Mesenchymal stem cell (in vitro differentiated cells and primary cell): Measurements from ENCODE around the gene PI16.

ENCODE experiments used
- DNase-seq: peaks from one replicate; pipeline ENCODE4 v3.0.0-alpha.2; 2013
- H2AFZ ChIP-seq: one replicate; pipeline ENCODE4 v1.6.1; 2013; ENCODE audit warnings: low read depth, mild to moderate bottlenecking, control low read depth, inconsistent platforms, low read length, moderate library complexity
- H2AK5ac ChIP-seq: 2 replicates; pipeline ENCODE4 v1.6.1; 2013; ENCODE audit warnings: low read length, moderate library complexity, mild to moderate bottlenecking, inconsistent platforms; ENCODE audit not compliant: severe bottlenecking
- H2BK120ac ChIP-seq: one replicate; pipeline ENCODE4 v1.6.1; 2013; ENCODE audit warnings: low read depth, mild to moderate bottlenecking, inconsistent platforms, low read length, moderate library complexity
- H2BK12ac ChIP-seq, 2 experiments: one replicate each; pipeline ENCODE4 v1.6.1; 2013; ENCODE audit warnings: inconsistent platforms in 2 of 2, low read length in 2 of 2, mild to moderate bottlenecking in 2 of 2, moderate library complexity in 2 of 2, control low read depth in 1 of 2
- H2BK15ac ChIP-seq: one replicate; pipeline ENCODE4 v1.6.1; 2013; ENCODE audit warnings: mild to moderate bottlenecking, low read depth, inconsistent platforms; ENCODE audit not compliant: poor library complexity, severe bottlenecking
- H2BK5ac ChIP-seq: 2 replicates; pipeline ENCODE4 v1.6.1; 2013; ENCODE audit warnings: low read depth, mild to moderate bottlenecking, low read length, control low read depth, inconsistent platforms; ENCODE audit not compliant: poor library complexity, severe bottlenecking
- H3K14ac ChIP-seq, 2 experiments: one replicate each; pipeline ENCODE4 v1.6.1; 2013; ENCODE audit warnings: inconsistent platforms in 2 of 2, low read length in 2 of 2, control low read depth in 1 of 2, mild to moderate bottlenecking in 1 of 2, moderate library complexity in 1 of 2
- H3K18ac ChIP-seq, 2 experiments: one replicate each; pipeline ENCODE4 v1.6.1; 2013; ENCODE audit warnings: inconsistent platforms in 2 of 2, low read length in 2 of 2, control low read depth in 1 of 2, low read depth in 1 of 2, mild to moderate bottlenecking in 1 of 2
- H3K23ac ChIP-seq, 2 experiments: one replicate each; pipeline ENCODE4 v1.6.1; 2013; ENCODE audit warnings: inconsistent platforms in 2 of 2, low read length in 2 of 2, mild to moderate bottlenecking in 2 of 2, moderate library complexity in 2 of 2, control low read depth in 1 of 2
- H3K27ac ChIP-seq: 2 replicates; pipeline ENCODE4 v1.5.1; 2013; ENCODE audit warnings: mild to moderate bottlenecking, moderate library complexity, low read length, control low read depth, inconsistent platforms; ENCODE audit not compliant: poor library complexity, severe bottlenecking
- H3K27me3 ChIP-seq, 2 experiments: 2 replicates each; pipeline versions ENCODE4 v1.6.1 to v1.7.0; 2013; ENCODE audit warnings: low read length in 2 of 2, mild to moderate bottlenecking in 2 of 2, moderate library complexity in 2 of 2, control low read depth in 1 of 2, inconsistent platforms in 1 of 2; ENCODE audit not compliant: control insufficient read depth in 1 of 2, insufficient read depth in 1 of 2
- H3K36me3 ChIP-seq, 2 experiments: 2 replicates each; pipeline versions ENCODE4 v1.6.1 to v1.7.0; 2013; ENCODE audit warnings: low read length in 2 of 2, control low read depth in 1 of 2, inconsistent platforms in 1 of 2, low read depth in 1 of 2, mild to moderate bottlenecking in 1 of 2; ENCODE audit not compliant: insufficient read depth in 2 of 2, control insufficient read depth in 1 of 2
- H3K4ac ChIP-seq, 2 experiments: one replicate each; pipeline ENCODE4 v1.6.1; 2013; ENCODE audit warnings: inconsistent platforms in 2 of 2, low read length in 2 of 2, mild to moderate bottlenecking in 2 of 2, moderate library complexity in 2 of 2, control low read depth in 1 of 2, low read depth in 1 of 2
- H3K4me1 ChIP-seq: 2 replicates; pipeline ENCODE4 v1.6.1; 2013; ENCODE audit warnings: low read depth, low read length, control low read depth; ENCODE audit not compliant: control insufficient read depth, insufficient read depth
- H3K4me2 ChIP-seq: 2 replicates; pipeline ENCODE4 v1.6.1; 2013; ENCODE audit warnings: low read length, mild to moderate bottlenecking, inconsistent platforms; ENCODE audit not compliant: poor library complexity, severe bottlenecking
- H3K4me3 ChIP-seq, 2 experiments: 2 replicates each; pipeline versions ENCODE4 v1.5.1 to v1.7.0; 2013; ENCODE audit warnings: low read length in 2 of 2, mild to moderate bottlenecking in 2 of 2, control low read depth in 1 of 2, low read depth in 1 of 2; ENCODE audit not compliant: insufficient read depth in 1 of 2
- H3K79me1 ChIP-seq: replicated peaks from 2 replicates; pipeline ENCODE4 v1.6.1; 2013; ENCODE audit warnings: mild to moderate bottlenecking, control low read depth, low read length, inconsistent platforms; ENCODE audit not compliant: poor library complexity, severe bottlenecking
- H3K9ac ChIP-seq: 2 replicates; pipeline ENCODE4 v1.7.0; 2013; ENCODE audit warnings: mild to moderate bottlenecking, low read length, moderate library complexity
- H3K9me3 ChIP-seq: 2 replicates; pipeline ENCODE4 v1.7.0; 2013; ENCODE audit warnings: mild to moderate bottlenecking, low read length; ENCODE audit not compliant: control insufficient read depth
- H4K8ac ChIP-seq: one replicate; pipeline ENCODE4 v1.6.1; 2013; ENCODE audit warnings: inconsistent platforms, mild to moderate bottlenecking, low read length, moderate library complexity
- H4K91ac ChIP-seq: one replicate; pipeline ENCODE4 v1.6.1; 2013; ENCODE audit warnings: mild to moderate bottlenecking, low read length, inconsistent platforms
- WGBS: methylation state at CpG from one replicate; pipeline ENCODE4 v1.1.7; 2013; ENCODE audit warnings: mixed read lengths; 5-methylcytosine and 5-hydroxymethylcytosine counted together

Gene PI16

GRCh38 chr6:36958775-36959554 is 4.4 kb downstream of the PI16 start:
- H4K8ac ChIP-seq = no peak overlapping the region
- H4K91ac ChIP-seq = no peak overlapping the region
- no peak overlapping the region for H3K14ac ChIP-seq
- H3K4me3 ChIP-seq = peak overlapping the region in 1 of 2 experiments; percentile 17
- H2BK12ac ChIP-seq = no peak overlapping the region
- H3K79me1 ChIP-seq = no peaks in the 10 kb centered on the region
- no peak overlapping the region for H3K4ac ChIP-seq
- H2BK120ac ChIP-seq = no peak overlapping the region
- H3K18ac ChIP-seq = no peak overlapping the region
- no peak for DNase-seq
- no peak overlapping the region for H3K27ac ChIP-seq
- H3K4me1 ChIP-seq = peaks cover 11% of the 10 kb centered on the region
- no peak overlapping the region for H2AK5ac ChIP-seq
- peak overlapping the region; percentile 4 for H2BK15ac ChIP-seq
- no peaks in the 10 kb centered on the region for H3K9me3 ChIP-seq
- no peak overlapping the region for H2BK5ac ChIP-seq
- H3K4me2 ChIP-seq = no peak overlapping the region
- H3K27me3 ChIP-seq = peaks cover 5 to 28% of the 10 kb centered on the region in 2 experiments
- no peak overlapping the region for H3K9ac ChIP-seq
- 80% methylated on average over 43 of the region's 44 CpGs for WGBS
- no peaks in the 10 kb centered on the region for H3K36me3 ChIP-seq
- H2AFZ ChIP-seq = no peak overlapping the region
- no peak overlapping the region for H3K23ac ChIP-seq

- Histone ChIP-seq H2BK5ac (no peak overlapping the region), H2BK12ac (no peak overlapping the region), H3K4me1 (peaks cover 11% of the 10 kb centered on the region), H2BK15ac (peak overlapping the region; percentile 4), H3K14ac (no peak overlapping the region), H3K79me1 (no peaks in the 10 kb centered on the region), H3K4ac (no peak overlapping the region), H3K36me3 (no peaks in the 10 kb centered on the region), H2AFZ (no peak overlapping the region), H3K18ac (peak overlapping the region in 1 of 2 experiments; percentile 28), H3K4me2 (no peak overlapping the region), H3K4me3 (no peak overlapping the region), H4K8ac (no peak overlapping the region), H3K27me3 (peaks cover 5 to 22% of the 10 kb centered on the region in 2 experiments), H3K9me3 (no peaks in the 10 kb centered on the region), H2AK5ac (no peak overlapping the region), H2BK120ac (no peak overlapping the region), H3K23ac (no peak overlapping the region), H3K27ac (no peak overlapping the region), H3K9ac (no peak overlapping the region), H4K91ac (no peak overlapping the region)
- DNase-seq = no peak
- 97% methylated on average over 16 of the region's 17 CpGs for WGBS
Observed at GRCh38 chr6:36959555-36960250, 5.2 kb downstream of the PI16 start.

GRCh38 chr6:36961441-36962435 is 7.2 kb downstream of the PI16 start:
- H2BK15ac ChIP-seq = peak overlapping the region; percentile 37
- no peak overlapping the region for H2BK12ac ChIP-seq
- peak overlapping the region; percentile 67 for H4K8ac ChIP-seq
- H3K4me1 ChIP-seq = peaks cover 8% of the 10 kb centered on the region
- H3K18ac ChIP-seq = no peak overlapping the region
- no peak for DNase-seq
- H4K91ac ChIP-seq = peak overlapping the region; percentile 79
- H3K27me3 ChIP-seq = peaks cover 5 to 6% of the 10 kb centered on the region in 2 experiments
- H3K23ac ChIP-seq = no peak overlapping the region
- peaks cover 8% of the 10 kb centered on the region in 2 experiments for H3K36me3 ChIP-seq
- no peaks in the 10 kb centered on the region for H3K9me3 ChIP-seq
- no peak overlapping the region for H3K4me2 ChIP-seq
- H3K27ac ChIP-seq = no peak overlapping the region
- H2BK120ac ChIP-seq = no peak overlapping the region
- no peak overlapping the region for H2BK5ac ChIP-seq
- H2AFZ ChIP-seq = no peak overlapping the region
- H3K79me1 ChIP-seq = no peaks in the 10 kb centered on the region
- no peak overlapping the region for H3K4ac ChIP-seq
- no peak overlapping the region for H3K9ac ChIP-seq
- no peak overlapping the region for H3K4me3 ChIP-seq
- WGBS = 89% methylated on average over 40 of the region's 40 CpGs
- H2AK5ac ChIP-seq = no peak overlapping the region
- no peak overlapping the region for H3K14ac ChIP-seq
